VCaP (cell line): ENCODE results near the gene PNMT.
A peak's percentile ranks its signal among the peaks of the same experiment; 100 is the strongest.

Experiments used
- H3K27ac ChIP-seq: fragments of 450-650 bp; 2 replicates; pipeline ENCODE4 v1.5.1; 2017
- CTCF ChIP-seq: fragments of 450-650 bp; conservative IDR thresholded peaks from 2 replicates; pipeline ENCODE4 v1.5.1; 2017; ENCODE audit warnings: mild to moderate bottlenecking, moderate library complexity

The PNMT gene

DNA sequence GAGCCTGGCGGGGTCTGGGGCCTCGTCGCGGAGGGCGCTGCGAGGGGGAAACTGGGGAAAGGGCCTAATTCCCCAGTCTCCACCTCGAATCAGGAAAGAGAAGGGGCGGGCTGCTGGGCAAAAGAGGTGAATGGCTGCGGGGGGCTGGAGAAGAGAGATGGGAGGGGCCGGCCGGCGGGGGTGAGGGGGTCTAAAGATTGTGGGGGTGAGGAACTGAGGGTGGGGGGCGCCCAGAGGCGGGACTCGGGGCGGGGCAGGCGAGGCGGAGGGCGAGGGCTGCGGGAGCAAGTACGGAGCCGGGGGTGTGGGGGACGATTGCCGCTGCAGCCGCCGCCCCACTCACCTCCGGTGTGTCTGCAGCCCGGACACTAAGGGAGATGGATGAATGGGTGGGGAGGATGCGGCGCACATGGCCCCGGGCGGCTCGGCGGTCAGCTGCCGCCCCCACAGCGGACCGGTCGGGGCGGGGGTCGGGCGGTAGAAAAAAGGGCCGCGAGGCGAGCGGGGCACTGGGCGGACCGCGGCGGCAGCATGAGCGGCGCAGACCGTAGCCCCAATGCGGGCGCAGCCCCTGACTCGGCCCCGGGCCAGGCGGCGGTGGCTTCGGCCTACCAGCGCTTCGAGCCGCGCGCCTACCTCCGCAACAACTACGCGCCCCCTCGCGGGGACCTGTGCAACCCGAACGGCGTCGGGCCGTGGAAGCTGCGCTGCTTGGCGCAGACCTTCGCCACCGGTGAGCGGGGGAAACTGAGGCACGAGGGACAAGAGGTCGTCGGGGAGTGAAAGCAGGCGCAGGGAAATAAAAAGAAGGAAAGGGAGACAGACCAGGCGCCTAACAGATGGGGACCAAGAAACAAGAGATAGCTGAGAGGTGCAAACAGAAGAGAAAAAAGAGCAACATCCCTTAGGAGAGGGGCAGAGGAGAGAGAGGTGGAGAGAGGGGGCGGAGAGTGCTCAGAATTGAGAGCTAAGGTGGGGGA, at the start of gene PNMT:
Gene PNMT, plus strand, starts transcription at position 509 of the 980 bp plus-strand sequence. Its CDS starts 23 bp downstream, at position 532.
- peak; percentile 91 for TF ChIP-seq CTCF

DNA sequence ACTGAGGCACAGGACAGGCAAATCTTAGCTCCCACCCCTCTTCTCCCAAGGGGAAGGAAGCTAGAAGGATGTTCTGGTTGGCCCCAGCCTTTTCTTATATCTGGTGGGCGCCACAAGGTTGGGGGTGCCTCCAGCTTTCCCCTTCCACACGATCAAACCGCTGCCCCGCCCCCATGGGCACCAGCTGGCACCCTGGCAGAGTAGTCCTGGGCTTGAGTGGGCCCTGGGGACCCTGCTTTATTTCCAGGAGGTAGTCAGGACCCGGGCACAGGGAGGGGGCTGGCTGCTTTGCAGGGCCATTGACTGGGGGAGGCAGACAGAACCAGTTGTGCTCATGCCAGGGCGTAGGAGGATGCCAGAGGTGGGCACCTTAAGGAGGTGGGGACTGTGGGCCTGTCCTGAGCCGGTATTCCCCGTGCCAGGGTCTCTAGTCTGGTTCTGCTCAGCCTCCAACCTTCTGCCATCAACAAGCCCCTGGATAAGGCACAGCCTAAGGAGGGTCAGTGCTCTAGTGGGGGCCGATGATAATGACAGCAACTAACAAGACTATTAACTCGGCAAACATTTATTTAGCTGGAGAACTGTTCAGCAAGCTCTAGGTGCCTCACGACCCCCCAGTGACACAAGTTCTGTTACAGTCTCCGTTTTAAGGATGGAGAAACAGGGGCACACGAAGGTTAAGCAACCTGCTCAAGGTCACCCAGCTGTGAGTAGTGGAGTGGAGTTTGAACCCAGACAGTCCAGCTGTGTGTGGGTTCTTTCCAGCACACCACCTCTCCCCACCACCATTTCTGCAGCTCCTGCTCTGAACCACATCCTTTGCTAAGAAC, 49.1 kb upstream of the PNMT start:
- TF ChIP-seq CTCF = no peak
- H3K27ac ChIP-seq = peak overlapping the region; percentile 96

More for the DNA sequence above, at the start of gene PNMT:
- peak within 1 kb of the TSS; percentile 64; the same call in 1 of the 2 replicates for H3K27ac ChIP-seq

GRCh38 chr17:39619786-39620101, 48.5 kb upstream of the PNMT start:
- no peak for TF ChIP-seq CTCF
- H3K27ac ChIP-seq = 0 out of 2 replicates have a peak overlapping the region, but pooled peaks have one; percentile 96

DNA sequence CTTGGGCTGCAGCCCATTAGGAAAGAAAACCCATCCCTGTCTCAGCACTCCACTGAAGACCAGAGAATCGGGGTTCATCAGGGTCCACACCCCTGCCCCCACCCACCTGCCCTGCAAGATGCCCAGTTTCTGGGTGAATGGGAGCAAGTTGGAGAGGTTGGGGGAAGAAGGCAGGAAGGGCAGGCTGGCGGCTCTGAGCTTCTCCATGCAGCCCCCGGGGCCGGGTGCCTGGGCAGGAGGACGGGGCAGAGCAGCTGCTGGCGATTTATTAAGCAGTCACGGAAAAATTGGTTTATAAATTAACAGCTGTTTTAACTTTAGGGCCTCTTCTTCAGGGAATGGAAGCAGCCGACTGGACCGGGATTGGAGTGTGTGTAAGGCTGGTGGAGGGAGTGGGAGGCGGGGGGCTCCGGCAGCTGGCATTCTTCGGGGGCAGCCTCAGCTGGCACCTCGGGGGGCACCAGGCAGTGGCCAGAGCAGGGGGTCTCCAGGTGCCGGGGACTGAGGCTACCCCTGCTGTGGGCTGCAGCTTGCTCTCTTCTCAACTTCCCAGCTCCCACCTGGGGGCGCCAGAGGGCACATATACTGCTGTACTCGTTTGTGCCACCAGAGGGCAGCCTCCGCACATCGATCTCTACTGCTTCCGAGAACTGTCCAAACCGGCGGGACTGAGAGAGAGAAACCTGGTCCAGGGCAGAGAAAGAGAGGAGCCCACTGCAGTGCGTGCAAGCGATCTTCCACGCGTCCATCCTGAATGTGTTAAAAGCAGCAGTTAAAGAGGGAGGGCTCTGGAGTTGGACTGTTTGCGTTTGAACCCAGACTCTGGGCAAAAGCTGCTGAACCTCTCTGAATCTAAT, 46.5 kb upstream of the PNMT start:
- H3K27ac ChIP-seq = peak overlapping the region; percentile 26; the same call in 1 of the 2 replicates
- TF ChIP-seq CTCF = peak; percentile 100

- TF ChIP-seq CTCF = no peak
- peak overlapping the region; percentile 26; the same call in 1 of the 2 replicates for H3K27ac ChIP-seq
Measured at GRCh38 chr17:39622380-39623006, 45.8 kb upstream of the PNMT start.

DNA sequence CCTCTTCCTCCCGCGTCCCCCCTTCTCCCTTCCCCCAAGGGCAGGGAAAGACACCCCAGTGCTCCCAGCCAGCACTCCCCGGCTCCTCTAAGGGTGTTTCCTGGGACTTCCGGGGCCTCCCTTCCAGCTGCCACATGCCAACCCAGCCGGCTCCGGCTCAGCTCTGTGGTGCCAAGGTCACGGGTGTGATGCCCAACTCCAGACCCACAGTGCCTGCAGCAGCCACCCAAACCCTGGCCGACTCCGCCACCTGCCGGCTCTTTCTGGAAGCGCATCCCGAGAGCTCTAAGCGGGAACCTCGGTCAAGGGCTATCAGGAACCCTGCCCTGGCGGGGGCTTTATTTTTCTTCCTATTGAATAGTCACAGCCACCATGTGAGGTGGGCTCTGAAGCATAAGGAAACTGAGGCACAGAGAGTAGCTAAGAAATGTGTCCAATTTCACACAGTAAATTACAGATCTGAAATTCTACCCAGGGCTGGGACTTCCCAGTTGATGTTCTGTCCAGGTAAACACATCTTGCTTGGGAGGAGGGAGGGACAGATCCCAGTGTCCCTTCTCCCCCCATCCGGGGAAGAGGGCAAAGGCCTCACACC, 44.8 kb upstream of the PNMT start:
- no peak overlapping the region for H3K27ac ChIP-seq
- TF ChIP-seq CTCF = peak; percentile 97
